Naive thymus-derived CD4-positive, alpha-beta T cell (primary cell): Measurements from ENCODE around the gene CDH4. TPM values are rescaled to one million over a fixed set of nuclear protein-coding genes. Genes with fewer than 3 reads are reported as not detected.

Experiments used
- ATAC-seq: fragments of 150-1000 bp; cut with Tn5 transposase; 2 replicates; pipeline ENCODE4 v1.10.0; 2021; ENCODE audit warnings: mild to moderate bottlenecking, moderate library complexity
- CTCF ChIA-PET: fragments of 350-600 bp; sonication (Branson Sonifier 250); formaldehyde crosslinking; loops from one replicate; lab custom pipeline; 2021; ENCODE audit warnings: antibody characterized with exemption; lab: Charles Lee
- POLR2A ChIA-PET: fragments of 350-600 bp; sonication (Branson Sonifier 250); formaldehyde crosslinking; loops from one replicate; lab custom pipeline; 2021; ENCODE audit warnings: antibody characterized with exemption, inconsistent platforms; lab: Charles Lee
- DNase-seq, 9 donors: peaks; one replicate each; pipeline versions ENCODE4 v3.0.0 to v3.0.0-alpha.2; 2020 to 2022; ENCODE audit warnings: mixed read lengths in 1 of 9
- H3K27ac ChIP-seq: one replicate; pipeline ENCODE4 v1.7.0; 2013; ENCODE audit warnings: mild to moderate bottlenecking, low read depth, low read length, moderate library complexity
- H3K27me3 ChIP-seq, 2 donors: one replicate each; pipeline ENCODE4 v1.7.0; 2013; ENCODE audit warnings: low read length in 2 of 2, mild to moderate bottlenecking in 2 of 2, moderate library complexity in 2 of 2; ENCODE audit not compliant: control insufficient read depth in 2 of 2, insufficient read depth in 2 of 2
- H3K36me3 ChIP-seq, 3 experiments: 1 replicate in 2 of 3; 2 replicates in 1 of 3; pipeline ENCODE4 v1.7.0; 2013; ENCODE audit warnings: low read length in 3 of 3, mild to moderate bottlenecking in 3 of 3, moderate library complexity in 1 of 3; ENCODE audit not compliant: insufficient read depth in 3 of 3, control insufficient read depth in 2 of 3
- H3K4me1 ChIP-seq, 2 donors: one replicate each; pipeline ENCODE4 v1.7.0; 2013; ENCODE audit warnings: low read length in 2 of 2, mild to moderate bottlenecking in 2 of 2, moderate library complexity in 1 of 2; ENCODE audit not compliant: control insufficient read depth in 2 of 2, insufficient read depth in 2 of 2
- H3K4me3 ChIP-seq: 2 replicates; pipeline ENCODE4 v1.7.0; 2013; ENCODE audit warnings: mild to moderate bottlenecking, low read length
- H3K9me3 ChIP-seq, 3 experiments: 1 replicate in 2 of 3; 2 replicates in 1 of 3; pipeline ENCODE4 v1.7.0; 2013; ENCODE audit warnings: low read length in 3 of 3; ENCODE audit not compliant: control insufficient read depth in 2 of 3
- H3K27ac Mint-ChIP-seq, 9 donors: one replicate each; pipeline ENCODE4 v1.8.0; 2020 to 2022; ENCODE audit warnings: mixed read lengths in 9 of 9, mild to moderate bottlenecking in 8 of 9, moderate library complexity in 5 of 9, inconsistent platforms in 2 of 9
- H3K27me3 Mint-ChIP-seq, 5 donors: one replicate each; pipeline ENCODE4 v1.8.0; 2021 to 2022; ENCODE audit warnings: mixed read lengths in 5 of 5, mild to moderate bottlenecking in 1 of 5
- H3K36me3 Mint-ChIP-seq, 5 donors: one replicate each; pipeline ENCODE4 v1.8.0; 2020 to 2022; ENCODE audit warnings: mixed read lengths in 5 of 5, mild to moderate bottlenecking in 3 of 5, inconsistent platforms in 1 of 5
- H3K4me1 Mint-ChIP-seq, 7 donors: one replicate each; pipeline ENCODE4 v1.8.0; 2020 to 2022; ENCODE audit warnings: mixed read lengths in 7 of 7, mild to moderate bottlenecking in 3 of 7, inconsistent platforms in 1 of 7
- H3K4me3 Mint-ChIP-seq, 10 donors: one replicate each; pipeline ENCODE4 v1.8.0; 2020 to 2022; ENCODE audit warnings: mild to moderate bottlenecking in 10 of 10, mixed read lengths in 10 of 10, moderate library complexity in 6 of 10, inconsistent platforms in 2 of 10
- H3K9me3 Mint-ChIP-seq, 11 donors: one replicate each; pipeline ENCODE4 v1.8.0; 2020 to 2022; ENCODE audit warnings: mixed read lengths in 11 of 11, mild to moderate bottlenecking in 4 of 11, inconsistent platforms in 1 of 11, moderate library complexity in 1 of 11
- intact Hi-C, 2 donors: fragments of 100-400 bp; cut with micrococcal nuclease; formaldehyde crosslinking; loops; one replicate each; pipeline ENCODE4 v1.15.1; 2023
- polyA plus RNA-seq, 2 donors: library from polyadenylated mRNA; unstranded; fragments of 300-500 nt; fragmentation: Illumina TruSeq; gene quantifications; one replicate each; pipeline ENCODE4 v1.2.3, GENCODE V29; 2021
- total RNA-seq, 6 experiments: library from RNA in 5 of 6; stranded (reverse) in 5 of 6; gene quantifications; 1 replicate in 5 of 6; 2 replicates in 1 of 6; pipeline ENCODE4 v1.2.3 and lab custom pipeline; 2021 to 2026

Gene CDH4
- total and polyA plus RNA-seq, 7 experiments from 2014 or later, result 0.05 to 0.43 (median 0.14) TPM; not detected in 1

GRCh38 chr20:61296629-61297019 is 44.6 kb downstream of the CDH4 start:
- ATAC-seq (no peak), DNase-seq (no peak)
- Mint-ChIP-seq H3K27me3 (peaks cover 0 to 9% (median 0%) of the 10 kb centered on the region in 5 donors), H3K36me3 (no peaks in the 10 kb centered on the region), H3K4me1 (no peaks in the 10 kb centered on the region), H3K27ac (no peak overlapping the region), H3K9me3 (peaks cover 0 to 3% (median 0%) of the 10 kb centered on the region in 11 donors), H3K4me3 (no peak overlapping the region)
- H3K9me3 ChIP-seq, result no peaks in the 10 kb centered on the region
- no peak overlapping the region for H3K4me3 ChIP-seq
- CTCF ChIA-PET, result no interaction called here
- intact Hi-C loops, result no loop called here
- H3K27me3 ChIP-seq, result no peaks in the 10 kb centered on the region
- no peaks in the 10 kb centered on the region for H3K4me1 ChIP-seq
- H3K36me3 ChIP-seq, result no peaks in the 10 kb centered on the region
- H3K27ac ChIP-seq, result no peak overlapping the region
- POLR2A ChIA-PET, result no interaction called here

GRCh38 chr20:61297491-61297890 is 45.4 kb downstream of the CDH4 start:
- Histone ChIP-seq H3K27ac (no peak overlapping the region), H3K4me3 (no peak overlapping the region), H3K4me1 (no peaks in the 10 kb centered on the region), H3K36me3 (no peaks in the 10 kb centered on the region), H3K9me3 (no peaks in the 10 kb centered on the region), H3K27me3 (no peaks in the 10 kb centered on the region)
- H3K9me3 Mint-ChIP-seq, result peaks cover 0 to 3% (median 0%) of the 10 kb centered on the region in 11 donors
- DNase-seq (no peak), ATAC-seq (no peak)
- no peak overlapping the region for H3K27ac Mint-ChIP-seq
- H3K4me1 Mint-ChIP-seq, result no peaks in the 10 kb centered on the region
- POLR2A ChIA-PET, result no interaction called here
- intact Hi-C loops, result no loop called here
- H3K36me3 Mint-ChIP-seq, result no peaks in the 10 kb centered on the region
- CTCF ChIA-PET, result no interaction called here
- peaks cover 0 to 9% (median 0%) of the 10 kb centered on the region in 5 donors for H3K27me3 Mint-ChIP-seq
- H3K4me3 Mint-ChIP-seq, result no peak overlapping the region

- ATAC-seq (no peak), DNase-seq (no peak)
- ChIA-PET CTCF (no interaction called here), POLR2A (no interaction called here)
- Histone ChIP-seq H3K27me3 (no peaks in the 10 kb centered on the region), H3K9me3 (no peaks in the 10 kb centered on the region), H3K36me3 (no peaks in the 10 kb centered on the region), H3K27ac (no peak overlapping the region), H3K4me3 (no peak overlapping the region), H3K4me1 (no peaks in the 10 kb centered on the region)
- intact Hi-C loops, result no loop called here
- H3K27me3 Mint-ChIP-seq, result peaks cover 0 to 7% (median 0%) of the 10 kb centered on the region in 5 donors
- no peak overlapping the region for H3K4me3 Mint-ChIP-seq
- no peaks in the 10 kb centered on the region for H3K4me1 Mint-ChIP-seq
- H3K36me3 Mint-ChIP-seq, result no peaks in the 10 kb centered on the region
- H3K27ac Mint-ChIP-seq, result no peak overlapping the region
- peaks cover 0 to 3% (median 0%) of the 10 kb centered on the region in 11 donors for H3K9me3 Mint-ChIP-seq
Measured at GRCh38 chr20:61297986-61298385, 45.9 kb downstream of the CDH4 start.

GRCh38 chr20:61298661-61299060 is 46.6 kb downstream of the CDH4 start:
- ChIA-PET POLR2A (no interaction called here), CTCF (no interaction called here)
- no peak for DNase-seq
- Histone ChIP-seq H3K27me3 (no peaks in the 10 kb centered on the region), H3K9me3 (no peaks in the 10 kb centered on the region), H3K4me1 (no peaks in the 10 kb centered on the region), H3K36me3 (no peaks in the 10 kb centered on the region), H3K27ac (no peak overlapping the region), H3K4me3 (no peak overlapping the region)
- Mint-ChIP-seq H3K27ac (no peak overlapping the region), H3K4me1 (no peaks in the 10 kb centered on the region), H3K4me3 (no peak overlapping the region), H3K27me3 (peaks cover 0 to 1% (median 0%) of the 10 kb centered on the region in 5 donors), H3K9me3 (peaks cover 0 to 3% (median 0%) of the 10 kb centered on the region in 11 donors), H3K36me3 (no peaks in the 10 kb centered on the region)
- ATAC-seq, result no peak
- intact Hi-C loops, result no loop called here

GRCh38 chr20:61299104-61299503 is 47.0 kb downstream of the CDH4 start:
- Mint-ChIP-seq H3K27ac (no peak overlapping the region), H3K4me3 (no peak overlapping the region), H3K4me1 (no peaks in the 10 kb centered on the region), H3K27me3 (no peaks in the 10 kb centered on the region), H3K36me3 (no peaks in the 10 kb centered on the region), H3K9me3 (peaks cover 0 to 3% (median 0%) of the 10 kb centered on the region in 11 donors)
- H3K9me3 ChIP-seq, result no peaks in the 10 kb centered on the region
- DNase-seq, result no peak
- intact Hi-C loops, result no loop called here
- ATAC-seq, result no peak
- no peaks in the 10 kb centered on the region for H3K36me3 ChIP-seq
- no peak overlapping the region for H3K4me3 ChIP-seq
- no peak overlapping the region for H3K27ac ChIP-seq
- no peaks in the 10 kb centered on the region for H3K4me1 ChIP-seq
- ChIA-PET CTCF (no interaction called here), POLR2A (no interaction called here)
- no peaks in the 10 kb centered on the region for H3K27me3 ChIP-seq

GRCh38 chr20:61299618-61300017 is 47.6 kb downstream of the CDH4 start:
- ATAC-seq, result no peak
- no peaks in the 10 kb centered on the region for H3K36me3 ChIP-seq
- Mint-ChIP-seq H3K9me3 (peaks cover 0 to 3% (median 0%) of the 10 kb centered on the region in 11 donors), H3K4me1 (no peaks in the 10 kb centered on the region), H3K4me3 (no peak overlapping the region), H3K36me3 (no peaks in the 10 kb centered on the region), H3K27ac (no peak overlapping the region), H3K27me3 (no peaks in the 10 kb centered on the region)
- H3K9me3 ChIP-seq, result no peaks in the 10 kb centered on the region
- no peak overlapping the region for H3K27ac ChIP-seq
- no peaks in the 10 kb centered on the region for H3K4me1 ChIP-seq
- intact Hi-C loops, result no loop called here
- CTCF ChIA-PET, result no interaction called here
- DNase-seq, result no peak
- no peaks in the 10 kb centered on the region for H3K27me3 ChIP-seq
- POLR2A ChIA-PET, result no interaction called here
- no peak overlapping the region for H3K4me3 ChIP-seq

GRCh38 chr20:61300293-61300692 is 48.2 kb downstream of the CDH4 start:
- Mint-ChIP-seq H3K9me3 (peaks cover 0 to 3% (median 0%) of the 10 kb centered on the region in 11 donors), H3K27me3 (no peaks in the 10 kb centered on the region), H3K4me3 (no peak overlapping the region), H3K4me1 (no peaks in the 10 kb centered on the region), H3K36me3 (no peaks in the 10 kb centered on the region), H3K27ac (no peak overlapping the region)
- Histone ChIP-seq H3K27ac (no peak overlapping the region), H3K9me3 (no peaks in the 10 kb centered on the region), H3K4me1 (no peaks in the 10 kb centered on the region), H3K36me3 (no peaks in the 10 kb centered on the region), H3K4me3 (no peak overlapping the region), H3K27me3 (no peaks in the 10 kb centered on the region)
- intact Hi-C loops, result no loop called here
- ChIA-PET POLR2A (no interaction called here), CTCF (no interaction called here)
- DNase-seq (no peak), ATAC-seq (no peak)
